Adrenal gland (tissue), 12 donors: ENCODE data around the gene PRR19. TPM values are rescaled to one million over a fixed set of nuclear protein-coding genes. Genes with fewer than 3 reads are reported as not detected.
"Not testable (repeated sequence)": the region's sequence is repeated elsewhere in the genome, so short reads cannot be mapped to it uniquely, and the experiment has no call there.

Experiments
- DNase-seq, 7 donors: peaks; one replicate each; pipeline ENCODE4 v3.0.0-alpha.2; 2019 to 2020
- H3K27ac ChIP-seq, 5 donors: fragments of 200-600 bp; sonication (generic) in 4 of 5; 1 replicate in 3 of 5; 2 replicates in 2 of 5; pipeline versions ENCODE4 v1.5.1 to v1.8.0; 2016 to 2020; ENCODE audit warnings: mild to moderate bottlenecking in 1 of 5
- H3K27me3 ChIP-seq: fragments of 200-600 bp; 2 replicates; pipeline ENCODE4 v1.8.0; 2021
- H3K36me3 ChIP-seq, 2 donors: fragments of 200-600 bp; replicated peaks in 1 of 2; 1 replicate in 1 of 2; 2 replicates in 1 of 2; pipeline versions ENCODE4 v1.5.1 to v1.8.0; 2018 to 2022
- H3K4me1 ChIP-seq, 2 donors: fragments of 200-600 bp; replicated peaks in 1 of 2; 1 replicate in 1 of 2; 2 replicates in 1 of 2; pipeline versions ENCODE4 v1.5.1 to v1.8.0; 2018 to 2021
- H3K4me3 ChIP-seq, 4 donors: fragments of 200-600 bp; sonication (generic) in 3 of 4; one replicate each; pipeline ENCODE4 v1.5.1; 2016 to 2018
- H3K9me3 ChIP-seq, 3 donors: fragments of 200-600 bp; sonication (generic) in 1 of 3; replicated peaks in 1 of 3; 1 replicate in 2 of 3; 2 replicates in 1 of 3; pipeline versions ENCODE4 v1.5.1 to v1.8.0; 2016 to 2021
- CTCF ChIP-seq, 6 experiments: fragments of 450-650 bp in 4 of 6; fragments of 200-600 bp in 2 of 6; sonication (generic) in 1 of 6; IDR thresholded peaks; 1 replicate in 5 of 6; 2 replicates in 1 of 6; pipeline versions ENCODE4 v1.5.1 to v1.8.0; 2016 to 2021; ENCODE audit warnings: antibody characterized with exemption in 6 of 6, mild to moderate bottlenecking in 2 of 6, moderate library complexity in 1 of 6
- POLR2A ChIP-seq, 2 donors: fragments of 450-650 bp; IDR thresholded peaks; one replicate each; pipeline ENCODE4 v1.6.1; 2017; ENCODE audit warnings: antibody characterized with exemption in 2 of 2, mild to moderate bottlenecking in 2 of 2, moderate library complexity in 1 of 2
- WGBS, 4 donors: extraction: QIAGEN DNeasy Blood & Tissue Kit in 2 of 4; methylation state at CpG; one replicate each; pipeline versions ENCODE4 v1.1.5 to v1.1.7; 2013 to 2017; 5-methylcytosine and 5-hydroxymethylcytosine counted together
- intact Hi-C, 2 donors: fragments of 100-400 bp; cut with DNase I; formaldehyde crosslinking; loops; one replicate each; pipeline versions ENCODE4 v1.14.1 to v1.15.0; 2022 to 2023
- polyA plus RNA-seq, 3 donors: library from polyadenylated mRNA; stranded (reverse); fragments of 200-250 nt in 2 of 3; fragments of 350-450 nt in 1 of 3; fragmentation: Illumina TruSeq in 1 of 3; extraction: RNeasy Lipid Tissue Mini Kit (QIAGEN cat#74804) in 1 of 3; gene quantifications; one replicate each; pipeline ENCODE4 v1.2.3, GENCODE V29; 2013 to 2014
- total RNA-seq, 9 donors: library from RNA; depleted of rRNA in 4 of 9; stranded (reverse); fragments of >200 nt in 4 of 9; fragments of 120-200 nt in 1 of 9; fragmentation: NEBNext Ultra II Directional in 1 of 9; extraction: Animal tissue kit (Norgen Biotek cat#: 25700) in 1 of 9; gene quantifications; one replicate each; pipeline versions ENCODE4 v1.1.0 to v1.2.4, GENCODE V29; 2013 to 2023
- donor health status: healthy with polysubstance abuse.
- donor health status: Bipolar disorder and iron deficiency.
- donor health status: DM: yes; HTN: yes; CAD: no.
- donor health status: DM: no; HTN: no; CAD: no.
- donor health status: DM: no; HTN: no; CAD: no.
- donor health status: DM: yes; HTN: yes; CAD: no.

Gene PRR19
- total and polyA plus RNA-seq, 12 donors: 0.51 to 2.5 (median 1.5) TPM

GRCh38 chr19:42254089-42254849 is 47.7 kb upstream of the PRR19 start:
- Histone ChIP-seq H3K4me3 (peak overlapping the region; percentile 62 to 90 (median 86)), H3K27me3 (no peaks in the 10 kb centered on the region), H3K9me3 (no peaks in the 10 kb centered on the region), H3K36me3 (peaks cover 0 to 9% of the 10 kb centered on the region in 2 donors), H3K4me1 (peaks cover 44 to 51% of the 10 kb centered on the region in 2 donors), H3K27ac (peak overlapping the region; percentile 88 to 100 (median 99))
- TF ChIP-seq POLR2A (IDR thresholded peaks at IDR 0.05): peak in 1 of 2 donors; percentile 49
- TF ChIP-seq CTCF (IDR thresholded peaks at IDR 0.05): peak in 1 of 6 experiments; percentile 11
- WGBS, 4 donors: 0 to 4% (median 1%) methylated on average over 4 to 69 of the region's 70 CpGs
- DNase-seq: peak; percentile 67 to 85 (median 80)
- intact Hi-C loops: loop anchor here in 1 of 2 donors (2.0 kb wide), 1 partner anchor 15 kb away; the partner anchor contains the start of gene CIC

- Histone ChIP-seq H3K36me3 (peaks cover 0 to under 1% of the 10 kb centered on the region in 2 donors), H3K27ac (peak within 1 kb of the TSS; percentile 88 to 100 (median 99)), H3K4me1 (peaks cover 40 to 43% of the 10 kb centered on the region in 2 donors), H3K4me3 (peak within 1 kb of the TSS; percentile 65 to 90 (median 86)), H3K27me3 (no peaks in the 10 kb centered on the region), H3K9me3 (no peaks in the 10 kb centered on the region)
- 0 to 3% (median 0%) methylated on average over 3 to 75 of the region's 75 CpGs for WGBS, 4 donors
- intact Hi-C loops: loop anchor here in 1 of 2 donors (2.0 kb wide), 1 partner anchor 14 kb away; the partner anchor contains the start of gene CIC
- DNase-seq: peak; percentile 93 to 97 (median 95)
- no peak for TF ChIP-seq CTCF (IDR thresholded peaks at IDR 0.05)
- TF ChIP-seq POLR2A (IDR thresholded peaks at IDR 0.05): peak; percentile 97 to 99
Measured at GRCh38 chr19:42254850-42255765, 46.8 kb upstream of the PRR19 start, which contains the start of gene ERF. TSS of gene ERF (minus strand) at chr19:42255128. CDS start at chr19:42254999, 129 bp downstream.

GRCh38 chr19:42255766-42256745 is 45.9 kb upstream of the PRR19 start:
- TF ChIP-seq POLR2A (IDR thresholded peaks at IDR 0.05) (peak; percentile 25 to 54), CTCF (IDR thresholded peaks at IDR 0.05) (no peak)
- H3K4me1 ChIP-seq: peaks cover 31 to 33% of the 10 kb centered on the region in 2 donors
- H3K27ac ChIP-seq: peak overlapping the region; percentile 54 to 100 (median 99)
- H3K9me3 ChIP-seq: no peaks in the 10 kb centered on the region
- DNase-seq: peak in 6 of 7 donors; percentile 53 to 78 (median 62)
- H3K36me3 ChIP-seq: no peaks in the 10 kb centered on the region
- intact Hi-C loops: loop anchor here in 1 of 2 donors (2.0 kb wide), 1 partner anchor 13 kb away; the partner anchor contains the start of gene CIC
- H3K27me3 ChIP-seq: no peaks in the 10 kb centered on the region
- WGBS, 4 donors: 5 to 6% (median 5%) methylated on average over 32 to 38 of the region's 38 CpGs
- peak overlapping the region in 3 of 4 donors; percentile 65 to 90 (median 81) for H3K4me3 ChIP-seq

GRCh38 chr19:42257842-42258241 is 44.1 kb upstream of the PRR19 start:
- H3K27ac ChIP-seq, H3K9me3 ChIP-seq, H3K4me3 ChIP-seq, DNase-seq, H3K27me3 ChIP-seq, intact Hi-C loops, H3K36me3 ChIP-seq: not testable (repeated sequence)
- H3K4me1 ChIP-seq: peaks cover 13 to 16% of the 10 kb centered on the region in 2 donors
- 78 to 94% (median 86%) methylated on average over 3 of the region's 3 CpGs for WGBS, 4 donors
